SK-N-MC (cell line): Measurements from ENCODE around the gene SLC17A2.

ENCODE experiments used
- DNase-seq: peaks from one replicate; pipeline ENCODE4 v3.0.0-alpha.2; 2011; ENCODE audit warnings: low read depth, low spot score
- H3K27ac ChIP-seq: fragments of 200-600 bp; sonication (generic); 2 replicates; pipeline ENCODE4 v1.5.1; 2016; ENCODE audit warnings: mixed run types
- H3K36me3 ChIP-seq: fragments of 200-600 bp; sonication (generic); 2 replicates; pipeline ENCODE4 v1.6.1; 2017; ENCODE audit warnings: antibody characterized with exemption, low read length, mixed read lengths; ENCODE audit not compliant: insufficient read depth
- H3K4me3 ChIP-seq: fragments of 200-600 bp; sonication (generic); 2 replicates; pipeline ENCODE4 v1.5.1; 2016
- H3K9ac ChIP-seq: fragments of 200-600 bp; sonication (generic); 2 replicates; pipeline ENCODE4 v1.8.0; 2017; ENCODE audit warnings: mixed run types, mixed read lengths; ENCODE audit not compliant: insufficient read length
- H3K9me3 ChIP-seq: fragments of 200-600 bp; sonication (generic); 2 replicates; pipeline ENCODE4 v1.6.1; 2017; ENCODE audit warnings: low read depth, mild to moderate bottlenecking, antibody characterized with exemption, low read length, moderate library complexity, mixed read lengths
- EZH2 ChIP-seq: fragments of 200-600 bp; sonication (generic); IDR thresholded peaks from one replicate; pipeline ENCODE4 v1.6.1; 2017; ENCODE audit warnings: antibody characterized with exemption
- FOXP2 ChIP-seq: optimal IDR thresholded peaks from 2 replicates; pipeline ENCODE3; 2011; ENCODE audit warnings: mild to moderate bottlenecking, moderate library complexity; ENCODE audit not compliant: insufficient read depth; ENCODE audit errors: extremely low read length, control extremely low read depth
- POLR2AphosphoS5 ChIP-seq: IDR thresholded peaks from 2 replicates; pipeline ENCODE4 v1.6.1; 2012; ENCODE audit warnings: mild to moderate bottlenecking, low read depth, low read length, borderline replicate concordance

Gene SLC17A2

GRCh38 chr6:25875926-25876602, 54.4 kb downstream of the SLC17A2 start:
- Histone ChIP-seq H3K4me3 (no peak overlapping the region), H3K9ac (no peak overlapping the region), H3K9me3 (no peaks in the 10 kb centered on the region), H3K36me3 (no peaks in the 10 kb centered on the region), H3K27ac (no peak overlapping the region)
- TF ChIP-seq POLR2AphosphoS5 (no peak), FOXP2 (no peak), EZH2 (no peak)
- no peak for DNase-seq

GRCh38 chr6:25875563-25875905, 55.0 kb downstream of the SLC17A2 start:
- Histone ChIP-seq H3K36me3 (no peaks in the 10 kb centered on the region), H3K9ac (no peak overlapping the region), H3K4me3 (no peak overlapping the region), H3K9me3 (no peaks in the 10 kb centered on the region), H3K27ac (no peak overlapping the region)
- TF ChIP-seq POLR2AphosphoS5 (no peak), FOXP2 (no peak), EZH2 (no peak)
- no peak for DNase-seq

- TF ChIP-seq EZH2 (no peak), POLR2AphosphoS5 (no peak), FOXP2 (no peak)
- no peak for DNase-seq
- Histone ChIP-seq H3K4me3 (no peak overlapping the region), H3K27ac (no peak overlapping the region), H3K9ac (no peak overlapping the region), H3K36me3 (no peaks in the 10 kb centered on the region), H3K9me3 (no peaks in the 10 kb centered on the region)
Observed at GRCh38 chr6:25874822-25875562, 55.5 kb downstream of the SLC17A2 start.

- no peak for TF ChIP-seq POLR2AphosphoS5
- no peak for TF ChIP-seq EZH2
- TF ChIP-seq FOXP2, result no peak
- Histone ChIP-seq H3K27ac (no peak within 1 kb of the TSS), H3K36me3 (no peaks in the 10 kb centered on the region), H3K9ac (no peak within 1 kb of the TSS), H3K4me3 (no peak within 1 kb of the TSS), H3K9me3 (no peaks in the 10 kb centered on the region)
- DNase-seq, result no peak
Observed at GRCh38 chr6:25874118-25874517, 56.4 kb downstream of the SLC17A2 start, which contains the start of gene SLC17A3. Gene SLC17A3 (minus strand): TSS chr6:25874243. CDS start chr6:25868387, 5,856 bp downstream.

- no peak for TF ChIP-seq POLR2AphosphoS5
- no peak for TF ChIP-seq EZH2
- no peak for TF ChIP-seq FOXP2
- Histone ChIP-seq H3K27ac (no peak overlapping the region), H3K36me3 (no peaks in the 10 kb centered on the region), H3K9me3 (no peaks in the 10 kb centered on the region), H3K4me3 (no peak overlapping the region), H3K9ac (no peak overlapping the region)
- DNase-seq, result no peak
Observed at GRCh38 chr6:25872814-25873213, 57.7 kb downstream of the SLC17A2 start.

- no peak overlapping the region for H3K27ac ChIP-seq
- no peak for DNase-seq
- no peak overlapping the region for H3K9ac ChIP-seq
- H3K9me3 ChIP-seq, result no peaks in the 10 kb centered on the region
- TF ChIP-seq EZH2 (no peak), FOXP2 (no peak), POLR2AphosphoS5 (no peak)
- no peaks in the 10 kb centered on the region for H3K36me3 ChIP-seq
- H3K4me3 ChIP-seq, result no peak overlapping the region
Observed at GRCh38 chr6:25869840-25870239, 60.7 kb downstream of the SLC17A2 start.

- Histone ChIP-seq H3K4me3 (no peak overlapping the region), H3K9ac (no peak overlapping the region), H3K27ac (no peak overlapping the region), H3K36me3 (no peaks in the 10 kb centered on the region), H3K9me3 (no peaks in the 10 kb centered on the region)
- DNase-seq, result no peak
- TF ChIP-seq EZH2 (no peak), FOXP2 (no peak), POLR2AphosphoS5 (no peak)
Observed at GRCh38 chr6:25868436-25869183, 61.9 kb downstream of the SLC17A2 start.

GRCh38 chr6:25866011-25866410, 64.5 kb downstream of the SLC17A2 start:
- H3K36me3 ChIP-seq, result no peaks in the 10 kb centered on the region
- TF ChIP-seq POLR2AphosphoS5 (no peak), EZH2 (no peak), FOXP2 (no peak)
- H3K27ac ChIP-seq, result no peak overlapping the region
- no peaks in the 10 kb centered on the region for H3K9me3 ChIP-seq
- no peak overlapping the region for H3K4me3 ChIP-seq
- no peak overlapping the region for H3K9ac ChIP-seq
- DNase-seq, result no peak
